Hepatocyte (in vitro differentiated cells): ENCODE data around the gene SAP130. TPM values are rescaled to one million over a fixed set of nuclear protein-coding genes. Genes with fewer than 3 reads are reported as not detected.

Experiments
- DNase-seq: peaks from one replicate; pipeline ENCODE4 v3.0.0-alpha.2; 2016; ENCODE audit warnings: low spot score
- H2AFZ ChIP-seq: fragments of 200-600 bp; sonication (generic); 2 replicates; pipeline ENCODE4 v1.6.0; 2016; ENCODE audit warnings: antibody characterized with exemption, mild to moderate bottlenecking
- H3K27ac ChIP-seq: fragments of 200-600 bp; sonication (generic); 2 replicates; pipeline ENCODE4 v1.5.1; 2016; ENCODE audit warnings: mild to moderate bottlenecking
- H3K27me3 ChIP-seq: fragments of 200-600 bp; sonication (generic); 2 replicates; pipeline ENCODE4 v1.6.1; 2016
- H3K36me3 ChIP-seq: fragments of 200-600 bp; sonication (generic); replicated peaks from 2 replicates; pipeline ENCODE4 v1.5.1; 2016; ENCODE audit warnings: low read depth; ENCODE audit not compliant: insufficient read depth
- H3K4me1 ChIP-seq: fragments of 200-600 bp; sonication (generic); 2 replicates; pipeline ENCODE4 v1.5.1; 2016; ENCODE audit warnings: mild to moderate bottlenecking, moderate library complexity; ENCODE audit not compliant: insufficient read depth
- H3K4me2 ChIP-seq: fragments of 200-600 bp; sonication (generic); 2 replicates; pipeline ENCODE4 v1.6.0; 2016
- H3K4me3 ChIP-seq: fragments of 200-600 bp; sonication (generic); 2 replicates; pipeline ENCODE4 v1.5.1; 2016; ENCODE audit warnings: mild to moderate bottlenecking
- H3K79me2 ChIP-seq: fragments of 200-600 bp; sonication (generic); 2 replicates; pipeline ENCODE4 v1.6.0; 2017; ENCODE audit warnings: mild to moderate bottlenecking
- H3K9me2 ChIP-seq: fragments of 200-600 bp; sonication (generic); replicated peaks from 2 replicates; pipeline ENCODE4 v1.6.0; 2017; ENCODE audit warnings: mild to moderate bottlenecking; ENCODE audit not compliant: insufficient read depth
- H3K9me3 ChIP-seq: fragments of 200-600 bp; sonication (generic); 2 replicates; pipeline ENCODE4 v1.5.1; 2016; ENCODE audit warnings: low read depth, mild to moderate bottlenecking
- H4K20me1 ChIP-seq: fragments of 200-600 bp; sonication (generic); 2 replicates; pipeline ENCODE4 v1.6.0; 2016; ENCODE audit warnings: mild to moderate bottlenecking; ENCODE audit not compliant: insufficient read depth, poor library complexity, severe bottlenecking
- CTCF ChIP-seq: fragments of 200-600 bp; sonication (generic); IDR thresholded peaks from 2 replicates; pipeline ENCODE4 v1.5.1; 2016; ENCODE audit warnings: antibody characterized with exemption, mild to moderate bottlenecking; ENCODE audit not compliant: poor library complexity
- EZH2 ChIP-seq: fragments of 200-600 bp; sonication (generic); IDR thresholded peaks from 2 replicates; pipeline ENCODE4 v1.6.1; 2016; ENCODE audit warnings: antibody characterized with exemption, mild to moderate bottlenecking, borderline replicate concordance
- EZH2phosphoT487 ChIP-seq: fragments of 200-600 bp; sonication (generic); IDR thresholded peaks from one replicate; pipeline ENCODE4 v1.6.1; 2018; ENCODE audit warnings: antibody characterized with exemption, mild to moderate bottlenecking, low read depth, moderate library complexity; ENCODE audit not compliant: unreplicated experiment, severe bottlenecking
- WGBS: methylation state at CpG from one replicate; pipeline ENCODE4 v1.1.6; 2016; ENCODE audit warnings: low lambda C conversion rate; ENCODE audit errors: missing lambda C conversion rate; 5-methylcytosine and 5-hydroxymethylcytosine counted together
- polyA plus RNA-seq: library from polyadenylated mRNA; unstranded; fragments of >200 nt; fragmentation: Nextera tagmentation; extraction: Ambion mirVana; gene quantifications from 2 replicates; pipeline ENCODE4 v1.2.1, GENCODE V29; 2016
- total RNA-seq: library from RNA; depleted of rRNA; stranded (reverse); fragments of >200 nt; gene quantifications from 2 replicates; pipeline ENCODE4 v1.2.3, GENCODE V29; 2014

Gene SAP130
- total and polyA plus RNA-seq, 2 experiments from 2014 or later = 12.6 to 12.7 TPM

GRCh38 chr2:128026448-128027277 is 1.2 kb downstream of the SAP130 start:
- H3K9me2 ChIP-seq = no peaks in the 10 kb centered on the region
- peak overlapping the region; percentile 69 for H3K27ac ChIP-seq
- no peaks in the 10 kb centered on the region for H3K36me3 ChIP-seq
- peak overlapping the region; percentile 77 for H3K4me2 ChIP-seq
- H3K4me3 ChIP-seq = peak overlapping the region; percentile 80
- DNase-seq = peak; percentile 8
- TF ChIP-seq EZH2phosphoT487 (no peak), CTCF (no peak), EZH2 (no peak)
- peaks cover 50% of the 10 kb centered on the region for H3K79me2 ChIP-seq
- peaks cover 10% of the 10 kb centered on the region for H3K4me1 ChIP-seq
- H3K27me3 ChIP-seq = no peaks in the 10 kb centered on the region
- WGBS = 5% methylated on average over 27 of the region's 57 CpGs
- no peaks in the 10 kb centered on the region for H3K9me3 ChIP-seq
- H4K20me1 ChIP-seq = peaks cover 9% of the 10 kb centered on the region
- peak overlapping the region; percentile 39 for H2AFZ ChIP-seq

- WGBS = 98% methylated on average over 4 of the region's 4 CpGs
- Histone ChIP-seq H4K20me1 (peaks cover 9% of the 10 kb centered on the region), H3K27me3 (no peaks in the 10 kb centered on the region), H2AFZ (no peak overlapping the region), H3K4me1 (peaks cover 10% of the 10 kb centered on the region), H3K4me2 (peak overlapping the region; percentile 4), H3K79me2 (peaks cover 60% of the 10 kb centered on the region), H3K9me3 (no peaks in the 10 kb centered on the region), H3K4me3 (no peak overlapping the region), H3K9me2 (no peaks in the 10 kb centered on the region), H3K36me3 (no peaks in the 10 kb centered on the region), H3K27ac (no peak overlapping the region)
- no peak for DNase-seq
- TF ChIP-seq EZH2phosphoT487 (no peak), EZH2 (no peak), CTCF (no peak)
Observed at GRCh38 chr2:128024816-128025215, 3.0 kb downstream of the SAP130 start.

DNA sequence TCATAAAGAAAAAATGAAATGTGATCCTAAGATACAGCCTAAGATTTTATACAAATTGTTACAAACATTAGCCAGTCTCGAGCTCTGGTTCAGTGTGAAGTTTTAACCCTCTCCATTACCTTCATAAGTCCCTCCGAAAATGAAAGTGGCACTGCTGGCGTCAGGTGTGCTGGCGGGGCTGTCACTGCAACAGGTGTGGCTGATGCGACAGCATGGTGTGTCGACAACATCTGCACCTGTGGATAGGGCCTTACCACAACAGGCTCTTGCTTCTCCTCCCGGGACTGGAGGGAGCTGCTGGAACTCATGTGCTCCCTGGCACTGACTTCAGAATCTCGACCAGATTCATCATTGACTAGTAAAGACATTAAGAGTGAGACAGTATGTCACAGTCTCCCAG is 10.3 kb downstream of the SAP130 start:
- TF ChIP-seq EZH2 (no peak), EZH2phosphoT487 (no peak), CTCF (no peak)
- H3K36me3 ChIP-seq = peaks cover 4% of the 10 kb centered on the region

More for the DNA sequence above, 10.3 kb downstream of the SAP130 start:
- H3K27ac ChIP-seq = no peak overlapping the region
- 96% methylated on average over 8 of the region's 8 CpGs for WGBS
- DNase-seq = no peak
- H3K9me2 ChIP-seq = no peaks in the 10 kb centered on the region
- no peaks in the 10 kb centered on the region for H3K4me1 ChIP-seq
- H3K4me3 ChIP-seq = no peak overlapping the region
- H2AFZ ChIP-seq = no peak overlapping the region
- no peaks in the 10 kb centered on the region for H4K20me1 ChIP-seq
- no peaks in the 10 kb centered on the region for H3K27me3 ChIP-seq
- H3K79me2 ChIP-seq = peaks cover 18% of the 10 kb centered on the region
- no peak overlapping the region for H3K4me2 ChIP-seq
- no peaks in the 10 kb centered on the region for H3K9me3 ChIP-seq
